GM12878 (cell line): ENCODE measurements around the gene HHIPL1. TPM values are rescaled to one million over a fixed set of nuclear protein-coding genes. Genes with fewer than 3 reads are reported as not detected.

Experiments
- ATAC-seq: fragments of 200-7000 bp; cut with Tn5 transposase; 3 replicates; pipeline ENCODE4 v1.9.1; 2020; ENCODE audit warnings: mild to moderate bottlenecking, moderate library complexity
- BruUV-seq: library from RNA; stranded (reverse); fragments of 400-500 nt; replicated peaks from 2 replicates; lab custom pipeline; 2021; lab: Mats Ljungman, UMichigan
- CTCF ChIA-PET: fragments of 300-600 bp; sonication (Branson Sonifier 250); formaldehyde crosslinking; extraction: SDS; loops from one replicate; lab custom pipeline; 2021; ENCODE audit warnings: inconsistent platforms; lab: Yijun Ruan, JAX
- POLR2A ChIA-PET: fragments of 350-600 bp; formaldehyde crosslinking; extraction: SDS; loops from one replicate; lab custom pipeline; 2021; ENCODE audit warnings: inconsistent platforms; lab: Charles Lee
- RAD21 ChIA-PET: fragments of 300-600 bp; sonication (Branson Sonifier 250); formaldehyde crosslinking; loops from one replicate; lab custom pipeline; 2023; ENCODE audit warnings: antibody characterized with exemption; ENCODE audit not compliant: unreplicated experiment; lab: Charles Lee
- SMC1A ChIA-PET: fragments of 300-600 bp; sonication (Branson Sonifier 250); formaldehyde crosslinking; loops from one replicate; lab custom pipeline; 2023; ENCODE audit not compliant: unreplicated experiment, uncharacterized antibody; lab: Charles Lee
- DNase-seq: peaks from one replicate; pipeline ENCODE4 v3.0.0-alpha.2; 2011; ENCODE audit warnings: low read depth, low spot score
- FAIRE-seq: peaks from 3 replicates; lab custom pipeline; 2011; peaks lifted over from hg19 to GRCh38; lab: Jason Lieb, UNC
- H2AFZ ChIP-seq: 2 replicates; pipeline ENCODE4 v1.6.0; 2011; ENCODE audit warnings: low read depth, low read length, control low read depth; ENCODE audit not compliant: control insufficient read depth
- H3K27ac ChIP-seq: 2 replicates; pipeline ENCODE4 v1.5.1; 2011; ENCODE audit warnings: control low read depth; ENCODE audit not compliant: control insufficient read depth, insufficient read depth
- H3K27me3 ChIP-seq, 2 experiments: replicated peaks in 1 of 2; 2 replicates each; pipeline versions ENCODE4 v1.6.0 to v1.6.1; 2011; ENCODE audit warnings: low read length in 1 of 2; ENCODE audit not compliant: control insufficient read depth in 2 of 2, insufficient read depth in 2 of 2
- H3K36me3 ChIP-seq, 2 experiments: 2 replicates each; pipeline ENCODE4 v1.5.1; 2011; ENCODE audit warnings: low read length in 1 of 2; ENCODE audit not compliant: control insufficient read depth in 2 of 2, insufficient read depth in 2 of 2
- H3K4me1 ChIP-seq: 2 replicates; pipeline ENCODE4 v1.6.1; 2011; ENCODE audit warnings: mild to moderate bottlenecking, low read length, moderate library complexity, mixed read lengths; ENCODE audit not compliant: control insufficient read depth, insufficient read depth
- H3K4me2 ChIP-seq: 2 replicates; pipeline ENCODE4 v1.6.0; 2011; ENCODE audit warnings: control low read depth; ENCODE audit not compliant: control insufficient read depth, insufficient read depth
- H3K4me3 ChIP-seq: fragments of 200-600 bp; sonication (generic); 2 replicates; pipeline ENCODE4 v1.5.1; 2016
- H3K79me2 ChIP-seq: 2 replicates; pipeline ENCODE4 v1.6.0; 2011; ENCODE audit warnings: low read length; ENCODE audit not compliant: control insufficient read depth, insufficient read depth
- H3K9ac ChIP-seq: 2 replicates; pipeline ENCODE4 v1.8.0; 2011; ENCODE audit warnings: low read length, control low read depth, mixed read lengths; ENCODE audit not compliant: control insufficient read depth, insufficient read depth
- H3K9me3 ChIP-seq: replicated peaks from 3 replicates; pipeline ENCODE4 v1.5.1; 2011; ENCODE audit warnings: mild to moderate bottlenecking, low read length; ENCODE audit not compliant: control insufficient read depth, insufficient read depth
- H4K20me1 ChIP-seq: 2 replicates; pipeline ENCODE4 v1.6.0; 2011; ENCODE audit not compliant: control insufficient read depth, insufficient read depth
- CEBPB ChIP-seq, 2 experiments: fragments of 150-350 bp in 1 of 2; IDR thresholded peaks; 2 replicates each; pipeline ENCODE4 v1.6.1; 2012 to 2014; ENCODE audit warnings: low read depth in 2 of 2, low read length in 2 of 2, borderline replicate concordance in 1 of 2, inconsistent platforms in 1 of 2
- JUNB ChIP-seq: IDR thresholded peaks from 2 replicates; pipeline ENCODE4 v1.6.1; 2016; ENCODE audit warnings: antibody characterized with exemption, mild to moderate bottlenecking
- JUND ChIP-seq: IDR thresholded peaks from 2 replicates; pipeline ENCODE4 v1.6.1; 2012; ENCODE audit warnings: low read depth, mild to moderate bottlenecking, low read length, improper control_type of control experiment, moderate library complexity
- MYC ChIP-seq: IDR thresholded peaks from 2 replicates; pipeline ENCODE4 v1.6.1; 2011; ENCODE audit warnings: mild to moderate bottlenecking, low read length, moderate library complexity, inconsistent platforms; ENCODE audit not compliant: insufficient read depth, insufficient replicate concordance, insufficient read length, severe bottlenecking
- NR2C2 ChIP-seq: IDR thresholded peaks from 2 replicates; pipeline ENCODE4 v1.6.1; 2011; ENCODE audit warnings: borderline replicate concordance, low read depth; ENCODE audit not compliant: control insufficient read depth, insufficient read length
- RCOR1 ChIP-seq: conservative IDR thresholded peaks from 2 replicates; pipeline ENCODE4 v1.6.1; 2012; ENCODE audit warnings: low read depth, low read length, improper control_type of control experiment
- STAT1 ChIP-seq: fragments of 450-650 bp; conservative IDR thresholded peaks from 2 replicates; pipeline ENCODE4 v1.6.1; 2014; ENCODE audit warnings: antibody characterized with exemption, mild to moderate bottlenecking
- STAT3 ChIP-seq: IDR thresholded peaks from 2 replicates; pipeline ENCODE4 v1.6.1; 2011; ENCODE audit warnings: low read depth, low read length, improper control_type of control experiment
- ZBED1 ChIP-seq: IDR thresholded peaks from 2 replicates; pipeline ENCODE4 v1.6.1; 2016; ENCODE audit warnings: borderline replicate concordance
- WGBS: methylation state at CpG from one replicate; pipeline ENCODE4 v1.1.6; 2016; ENCODE audit warnings: low lambda C conversion rate; ENCODE audit not compliant: insufficient replicate concordance, insufficient coverage; ENCODE audit errors: missing lambda C conversion rate; 5-methylcytosine and 5-hydroxymethylcytosine counted together
- in situ Hi-C: fragments of 300-500 bp; cut with MboI; formaldehyde crosslinking; loops from 9 replicates; pipeline ENCODE4 v1.14.3; 2018; ENCODE audit warnings: mixed read lengths
- intact Hi-C: fragments of 100-400 bp; cut with micrococcal nuclease; formaldehyde crosslinking; loops from one replicate; pipeline ENCODE4 v1.14.2; 2022; ENCODE audit not compliant: unreplicated experiment
- polyA plus RNA-seq, 11 experiments: library from polyadenylated mRNA; depleted of rRNA in 4 of 11; unstranded in 6 of 11; stranded (reverse) in 5 of 11; fragments of >200 nt; fragmentation: Nextera tagmentation in 4 of 11; fragmentation: Illumina TruSeq in 1 of 11; extraction: Ambion mirVana in 4 of 11; extraction: Trizol in 1 of 11; gene quantifications; 1 replicate in 1 of 11; 2 replicates in 10 of 11; pipeline versions ENCODE4 v1.2.1 to v1.2.3, GENCODE V29; 2011 to 2016; ENCODE audit warnings: inconsistent platforms in 2 of 11, missing spikeins in 2 of 11, low read depth in 1 of 11
- total RNA-seq, 4 experiments: library from RNA; depleted of rRNA in 3 of 4; stranded (reverse); fragments of >200 nt in 3 of 4; fragmentation: Illumina TruSeq in 1 of 4; extraction: Trizol in 1 of 4; gene quantifications; 2 replicates each; pipeline versions ENCODE4 v1.2.1 to v1.2.3, GENCODE V29; 2013 to 2021
- TF ChIP-seq, protein P1 (sequence below): fragments of 450-650 bp; IDR thresholded peaks from 2 replicates; pipeline ENCODE4 v1.6.1; 2017; ENCODE audit warnings: low read depth, mild to moderate bottlenecking, moderate library complexity
- TF ChIP-seq, protein P2 (sequence below): IDR thresholded peaks from 2 replicates; pipeline ENCODE4 v1.6.1; 2011; ENCODE audit warnings: borderline replicate concordance, low read depth, mild to moderate bottlenecking, moderate library complexity, low read length; ENCODE audit not compliant: insufficient read depth, poor library complexity, severe bottlenecking

Gene HHIPL1
- total and polyA plus RNA-seq, 10 of the 15 experiments (the other 5 are each of a cell fraction or from before 2014, with no cell fraction given) = 0.09 TPM; not detected in 9

DNA sequence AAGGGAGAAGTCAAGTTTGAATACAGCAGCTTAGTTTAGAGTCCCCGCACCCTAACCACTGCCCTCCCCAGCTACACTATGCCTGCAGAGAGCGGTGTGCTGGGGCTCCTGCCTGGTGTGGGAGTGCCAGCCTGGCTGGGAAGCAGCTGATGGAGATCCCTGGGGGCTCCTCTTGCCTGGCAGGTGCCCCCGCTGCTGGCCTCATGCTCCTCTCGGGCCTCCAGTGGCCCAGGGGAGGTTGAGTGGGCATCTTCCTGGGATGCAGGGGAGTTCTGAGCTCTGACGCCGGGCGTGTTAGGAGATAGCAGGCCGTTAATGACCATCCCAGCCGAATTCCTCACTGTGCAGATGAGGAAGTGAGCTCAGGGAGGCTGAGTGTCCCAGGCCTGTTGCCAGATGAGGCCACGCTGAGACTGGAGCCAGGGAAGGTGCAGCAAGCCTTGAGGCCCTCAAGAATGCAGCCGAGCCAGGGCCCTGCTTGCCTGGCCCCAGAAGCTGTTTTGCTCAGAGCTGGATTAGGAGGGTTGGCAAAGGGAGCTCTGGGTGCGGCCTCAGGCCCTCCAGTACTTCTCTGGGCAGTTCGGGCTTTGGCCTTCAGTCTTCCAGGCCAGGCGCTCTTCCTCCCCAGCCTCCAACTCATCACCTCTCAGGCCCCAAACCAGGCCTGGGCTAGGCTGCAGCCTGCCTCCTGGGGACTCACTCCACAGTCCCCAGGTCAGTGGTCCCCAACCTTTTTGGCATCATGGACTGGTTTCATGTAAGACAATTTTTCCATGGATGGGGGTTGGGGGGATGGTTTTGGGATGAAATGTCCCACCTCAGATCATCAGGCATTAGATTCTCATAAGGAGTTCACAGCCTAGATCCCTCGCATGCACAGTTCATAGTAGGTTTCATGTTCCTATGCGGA is 32.6 kb downstream of the HHIPL1 start (continued):
- TF ChIP-seq MYC (no peak), JUND (no peak), RCOR1 (no peak), ZBED1 (no peak), STAT3 (no peak), NR2C2 (no peak), STAT1 (no peak)
- TF ChIP-seq, protein P1, sequence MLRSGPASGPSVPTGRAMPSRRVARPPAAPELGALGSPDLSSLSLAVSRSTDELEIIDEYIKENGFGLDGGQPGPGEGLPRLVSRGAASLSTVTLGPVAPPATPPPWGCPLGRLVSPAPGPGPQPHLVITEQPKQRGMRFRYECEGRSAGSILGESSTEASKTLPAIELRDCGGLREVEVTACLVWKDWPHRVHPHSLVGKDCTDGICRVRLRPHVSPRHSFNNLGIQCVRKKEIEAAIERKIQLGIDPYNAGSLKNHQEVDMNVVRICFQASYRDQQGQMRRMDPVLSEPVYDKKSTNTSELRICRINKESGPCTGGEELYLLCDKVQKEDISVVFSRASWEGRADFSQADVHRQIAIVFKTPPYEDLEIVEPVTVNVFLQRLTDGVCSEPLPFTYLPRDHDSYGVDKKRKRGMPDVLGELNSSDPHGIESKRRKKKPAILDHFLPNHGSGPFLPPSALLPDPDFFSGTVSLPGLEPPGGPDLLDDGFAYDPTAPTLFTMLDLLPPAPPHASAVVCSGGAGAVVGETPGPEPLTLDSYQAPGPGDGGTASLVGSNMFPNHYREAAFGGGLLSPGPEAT = no peak
- TF ChIP-seq, protein P2, sequence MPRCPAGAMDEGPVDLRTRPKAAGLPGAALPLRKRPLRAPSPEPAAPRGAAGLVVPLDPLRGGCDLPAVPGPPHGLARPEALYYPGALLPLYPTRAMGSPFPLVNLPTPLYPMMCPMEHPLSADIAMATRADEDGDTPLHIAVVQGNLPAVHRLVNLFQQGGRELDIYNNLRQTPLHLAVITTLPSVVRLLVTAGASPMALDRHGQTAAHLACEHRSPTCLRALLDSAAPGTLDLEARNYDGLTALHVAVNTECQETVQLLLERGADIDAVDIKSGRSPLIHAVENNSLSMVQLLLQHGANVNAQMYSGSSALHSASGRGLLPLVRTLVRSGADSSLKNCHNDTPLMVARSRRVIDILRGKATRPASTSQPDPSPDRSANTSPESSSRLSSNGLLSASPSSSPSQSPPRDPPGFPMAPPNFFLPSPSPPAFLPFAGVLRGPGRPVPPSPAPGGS = no peak

DNA sequence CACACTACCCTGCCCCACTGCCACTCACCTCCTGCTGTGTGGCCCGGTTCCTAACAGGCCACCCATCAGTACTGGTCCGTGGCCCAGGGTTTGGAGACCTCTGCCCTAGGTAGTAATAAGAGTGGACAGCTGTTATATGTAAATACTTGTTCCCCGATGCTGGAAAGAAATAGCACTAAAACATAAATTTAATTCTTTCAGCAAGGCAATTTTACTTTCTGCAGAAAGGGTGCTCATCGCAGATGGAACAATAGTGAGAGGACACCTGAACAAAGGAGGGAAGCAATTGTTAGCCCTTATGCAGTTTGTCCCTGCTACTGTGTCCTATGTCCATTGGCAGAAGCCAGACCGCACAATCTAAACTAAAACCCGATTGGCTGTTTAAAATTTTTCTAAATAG is 33.3 kb downstream of the HHIPL1 start:
- CTCF ChIA-PET = no interaction called here

More for the DNA sequence above, 33.3 kb downstream of the HHIPL1 start:
- Histone ChIP-seq H4K20me1 (no peaks in the 10 kb centered on the region), H3K4me2 (no peak overlapping the region), H3K27me3 (no peaks in the 10 kb centered on the region), H3K4me1 (peaks cover 3% of the 10 kb centered on the region), H3K79me2 (no peaks in the 10 kb centered on the region), H3K9ac (no peak overlapping the region), H3K4me3 (no peak overlapping the region), H3K9me3 (peaks cover 2% of the 10 kb centered on the region; the same call in 1 of the 3 replicates), H3K36me3 (no peaks in the 10 kb centered on the region), H2AFZ (no peak overlapping the region), H3K27ac (no peak overlapping the region)
- no peak for FAIRE-seq
- in situ Hi-C loops (no loop called here), intact Hi-C loops (no loop called here)
- 49% methylated on average over 6 of the region's 6 CpGs for WGBS
- no peak for ATAC-seq
- ChIA-PET POLR2A (no interaction called here), SMC1A (no interaction called here), RAD21 (no interaction called here)
- no TSS peak for BruUV-seq
- TF ChIP-seq CEBPB (IDR thresholded peaks at IDR 0.05; ENCODE audit: borderline replicate concordance in 1 of 2, low read depth in 2 of 2, low read length in 2 of 2) (no peak), JUNB (no peak)
- no peak for DNase-seq
